ENCODE measurements around the gene NPPB.
"Not testable (repeated sequence)": the region's sequence is repeated elsewhere in the genome, so short reads cannot be mapped to it uniquely, and the experiment has no call there.

Gene NPPB

GRCh38 chr1:11858613-11858967, at the start of gene NPPB:
TSS of gene NPPB (minus strand) at chr1:11858945. CDS start at chr1:11858833, 112 bp downstream.
- no peak for DNase-seq

GRCh38 chr1:11908095-11908675, 49.4 kb upstream of the NPPB start:
- DNase-seq, result peak; percentile 94

GRCh38 chr1:11907275-11908094, 48.7 kb upstream of the NPPB start:
- peak; percentile 80 for DNase-seq

- DNase-seq, result no peak
Observed at GRCh38 chr1:11906870-11907269, 48.1 kb upstream of the NPPB start.

GRCh38 chr1:11904978-11905377, 46.2 kb upstream of the NPPB start:
- no peak for DNase-seq

- not testable (repeated sequence) for DNase-seq
Observed at GRCh38 chr1:11904156-11904555, 45.4 kb upstream of the NPPB start.

- DNase-seq, result no peak
Observed at GRCh38 chr1:11903210-11903609, 44.5 kb upstream of the NPPB start.

- not testable (repeated sequence) for DNase-seq
Observed at GRCh38 chr1:11901446-11901845, 42.7 kb upstream of the NPPB start.

GRCh38 chr1:11898831-11899467, 40.2 kb upstream of the NPPB start:
- DNase-seq, result no peak

GRCh38 chr1:11898086-11898785, 39.5 kb upstream of the NPPB start:
- DNase-seq, result no peak

GRCh38 chr1:11894501-11894900, 35.8 kb upstream of the NPPB start:
- DNase-seq, result not testable (repeated sequence)

- DNase-seq, result no peak
Observed at GRCh38 chr1:11893907-11894251, 35.1 kb upstream of the NPPB start.

GRCh38 chr1:11891433-11892186, 32.9 kb upstream of the NPPB start:
- DNase-seq, result no peak

GRCh38 chr1:11888877-11889208, 30.1 kb upstream of the NPPB start:
- DNase-seq, result no peak

- DNase-seq, result no peak
Observed at GRCh38 chr1:11888206-11888876, 29.6 kb upstream of the NPPB start.

GRCh38 chr1:11887666-11888007, 28.9 kb upstream of the NPPB start:
- no peak for DNase-seq

GRCh38 chr1:11886986-11887665, 28.4 kb upstream of the NPPB start:
- DNase-seq, result no peak

- DNase-seq, result peak; percentile 53
Observed at GRCh38 chr1:11885916-11886315, 27.2 kb upstream of the NPPB start.

GRCh38 chr1:11882814-11883538, 24.2 kb upstream of the NPPB start:
- no peak for DNase-seq

GRCh38 chr1:11881749-11882441, 23.1 kb upstream of the NPPB start:
- DNase-seq, result no peak
